GM12864 (cell line): Measurements from ENCODE around the gene HYAL2.

Source experiments
- DNase-seq: peaks from one replicate; pipeline ENCODE4 v3.0.0-alpha.2; 2011; ENCODE audit warnings: low read depth
- H3K4me3 ChIP-seq: 2 replicates; pipeline ENCODE4 v1.5.1; 2011; ENCODE audit warnings: mild to moderate bottlenecking, low read depth, low read length, control low read depth
- TF ChIP-seq, protein P1 (sequence below): IDR thresholded peaks from 2 replicates; pipeline ENCODE4 v1.5.1; 2011; ENCODE audit warnings: low read depth, mild to moderate bottlenecking, moderate library complexity, low read length, control low read depth, inconsistent platforms; ENCODE audit errors: missing control alignments

Gene HYAL2

DNA sequence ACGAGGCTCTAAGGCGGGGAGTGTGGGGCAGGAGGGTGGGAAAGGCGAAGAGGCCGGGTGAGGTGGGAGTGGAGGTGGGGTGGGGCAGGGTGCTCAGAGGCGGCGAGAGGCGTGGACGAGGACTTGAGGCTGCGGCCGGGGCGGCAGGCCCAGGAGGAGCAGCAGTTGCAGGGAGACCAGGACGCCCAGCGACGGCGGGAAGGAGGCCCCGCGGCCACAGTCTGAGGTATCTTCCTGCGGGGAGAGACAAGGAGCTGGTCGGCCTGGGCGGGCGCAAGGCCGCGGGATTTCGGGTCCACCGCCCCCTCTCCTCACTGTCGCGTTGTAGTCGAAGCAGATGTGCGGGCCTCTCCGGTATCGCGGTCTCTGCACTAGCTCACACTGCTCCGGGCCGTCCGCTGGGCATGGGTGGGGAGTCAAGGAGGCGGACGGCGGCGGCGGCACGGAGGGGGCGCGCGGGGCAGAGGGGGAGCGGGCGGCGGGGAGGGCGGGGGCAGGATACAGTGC lies 42.1 kb upstream of the HYAL2 start:
- H3K4me3 ChIP-seq: peak overlapping the region; percentile 49
- TF ChIP-seq, protein P1, sequence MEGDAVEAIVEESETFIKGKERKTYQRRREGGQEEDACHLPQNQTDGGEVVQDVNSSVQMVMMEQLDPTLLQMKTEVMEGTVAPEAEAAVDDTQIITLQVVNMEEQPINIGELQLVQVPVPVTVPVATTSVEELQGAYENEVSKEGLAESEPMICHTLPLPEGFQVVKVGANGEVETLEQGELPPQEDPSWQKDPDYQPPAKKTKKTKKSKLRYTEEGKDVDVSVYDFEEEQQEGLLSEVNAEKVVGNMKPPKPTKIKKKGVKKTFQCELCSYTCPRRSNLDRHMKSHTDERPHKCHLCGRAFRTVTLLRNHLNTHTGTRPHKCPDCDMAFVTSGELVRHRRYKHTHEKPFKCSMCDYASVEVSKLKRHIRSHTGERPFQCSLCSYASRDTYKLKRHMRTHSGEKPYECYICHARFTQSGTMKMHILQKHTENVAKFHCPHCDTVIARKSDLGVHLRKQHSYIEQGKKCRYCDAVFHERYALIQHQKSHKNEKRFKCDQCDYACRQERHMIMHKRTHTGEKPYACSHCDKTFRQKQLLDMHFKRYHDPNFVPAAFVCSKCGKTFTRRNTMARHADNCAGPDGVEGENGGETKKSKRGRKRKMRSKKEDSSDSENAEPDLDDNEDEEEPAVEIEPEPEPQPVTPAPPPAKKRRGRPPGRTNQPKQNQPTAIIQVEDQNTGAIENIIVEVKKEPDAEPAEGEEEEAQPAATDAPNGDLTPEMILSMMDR: no peak
- DNase-seq: no peak

DNA sequence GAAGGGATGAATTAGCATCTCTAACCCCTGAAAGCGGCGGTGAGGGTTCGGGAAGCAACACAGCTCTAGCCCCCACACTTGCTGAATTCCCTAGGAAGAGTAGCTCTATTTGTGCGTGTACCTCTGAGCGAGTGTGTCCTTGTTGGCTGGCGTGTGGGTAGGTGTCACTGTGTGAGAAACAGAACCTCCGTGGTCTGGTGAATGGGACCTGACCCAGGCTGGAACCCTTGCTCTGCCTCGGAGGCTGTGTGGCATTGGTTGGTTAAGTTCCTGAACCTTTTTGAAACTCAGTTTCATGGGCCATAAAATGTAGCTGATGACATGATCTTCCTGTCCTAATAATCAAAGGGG lies 37.2 kb upstream of the HYAL2 start:
- TF ChIP-seq, protein P1: no peak
- DNase-seq: no peak
- peak overlapping the region; percentile 70 for H3K4me3 ChIP-seq

DNA sequence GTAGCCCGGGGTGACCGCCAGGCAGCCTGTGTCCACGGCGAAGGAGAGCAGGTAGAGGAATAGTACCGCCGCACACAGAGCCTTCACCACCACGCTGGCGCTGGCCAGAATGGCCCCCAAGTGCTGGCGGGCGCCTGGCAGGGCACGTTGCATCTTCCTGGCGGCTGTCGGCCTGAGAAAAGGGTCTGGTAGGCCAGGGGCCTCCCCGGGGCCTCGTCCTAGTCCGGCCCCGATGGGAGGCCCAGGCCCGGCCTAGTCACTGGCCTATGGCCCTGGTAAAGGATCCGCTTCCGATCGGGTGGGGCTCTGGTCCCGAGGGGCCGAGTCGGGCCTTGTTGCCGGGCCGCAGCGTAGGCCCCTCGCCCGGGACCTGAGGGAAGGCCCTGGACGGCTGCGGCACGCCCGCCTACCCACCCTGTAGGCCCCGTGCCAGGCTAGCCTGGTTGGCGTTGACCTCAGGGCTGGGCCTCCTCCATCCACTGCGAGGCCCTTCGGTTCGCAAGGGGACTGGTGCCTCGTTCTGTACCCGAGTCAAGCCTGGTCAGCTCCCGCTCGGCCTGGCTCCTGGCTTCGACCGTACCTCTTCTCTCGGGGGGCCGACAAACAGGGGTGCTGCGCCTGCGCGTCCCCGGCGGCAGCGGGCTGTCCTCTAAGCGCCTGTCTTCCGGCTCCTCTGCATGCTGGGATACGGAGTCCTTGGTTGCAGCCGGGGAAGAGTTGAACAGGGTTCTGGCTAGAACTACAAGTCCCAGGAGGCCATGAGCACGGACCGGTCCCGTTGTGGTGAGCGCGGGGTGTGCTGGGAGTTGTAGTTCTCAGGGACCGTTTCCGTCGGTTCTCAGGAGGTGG lies 36.6 kb upstream of the HYAL2 start, which contains the start of gene TMEM115:
Gene TMEM115, minus strand, starts transcription at position 611 of the 849 bp plus-strand sequence. Its CDS starts 458 bp downstream, at position 153.
- DNase-seq: peak; percentile 97
- peak within 1 kb of the TSS; percentile 70 for H3K4me3 ChIP-seq
- TF ChIP-seq, protein P1: no peak

DNA sequence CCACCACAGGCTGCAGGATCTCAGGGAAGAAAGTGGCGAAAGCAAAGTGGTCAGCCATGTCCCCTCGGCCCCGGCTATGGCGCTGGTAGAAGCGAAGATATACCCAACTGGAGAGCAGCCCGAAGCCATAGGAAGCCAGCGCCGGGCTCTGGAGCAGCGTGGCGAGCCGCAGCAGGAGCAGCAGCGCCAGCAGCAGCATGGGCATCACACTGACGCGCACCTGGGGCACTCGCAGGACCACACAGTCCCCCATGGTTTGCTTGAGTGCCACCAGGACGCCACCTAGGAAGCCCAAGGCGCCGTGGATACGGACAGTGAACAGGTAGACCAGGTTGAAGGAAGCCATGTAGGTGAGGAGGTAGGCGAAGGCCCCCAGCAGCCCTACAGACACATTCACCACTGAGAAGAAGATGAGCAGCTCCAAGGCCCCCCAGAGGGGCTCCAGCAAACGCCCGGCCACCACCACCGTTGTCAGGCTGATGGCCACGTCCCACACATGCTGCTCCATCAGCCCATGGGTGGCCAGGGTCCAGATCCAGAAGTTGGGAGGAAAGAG lies 35.9 kb upstream of the HYAL2 start:
- TF ChIP-seq, protein P1: no peak
- no peak for DNase-seq

DNA sequence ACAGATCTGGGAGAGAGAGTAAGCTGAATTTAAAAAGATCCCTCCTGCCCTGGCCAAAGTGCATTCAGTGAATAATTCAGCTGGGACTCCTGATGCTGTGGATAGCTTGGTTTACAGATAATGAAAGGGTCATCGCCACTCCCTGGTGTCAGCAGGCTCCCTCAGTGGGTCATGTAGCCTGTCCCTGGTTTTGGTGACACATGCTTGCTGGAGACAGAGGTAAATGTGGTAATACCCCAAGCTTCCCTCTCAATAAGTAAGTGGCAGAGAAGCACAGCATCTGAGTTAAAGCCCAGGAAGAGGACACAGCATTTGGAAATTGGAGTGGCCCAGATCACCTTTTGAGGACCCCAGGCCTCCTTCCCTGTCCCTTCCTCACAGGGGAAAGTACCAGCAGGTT lies 34.9 kb upstream of the HYAL2 start:
- DNase-seq: no peak
- TF ChIP-seq, protein P1: no peak
- H3K4me3 ChIP-seq: peak overlapping the region; percentile 70

More for the DNA sequence above, 35.9 kb upstream of the HYAL2 start:
- H3K4me3 ChIP-seq: peak overlapping the region; percentile 70

DNA sequence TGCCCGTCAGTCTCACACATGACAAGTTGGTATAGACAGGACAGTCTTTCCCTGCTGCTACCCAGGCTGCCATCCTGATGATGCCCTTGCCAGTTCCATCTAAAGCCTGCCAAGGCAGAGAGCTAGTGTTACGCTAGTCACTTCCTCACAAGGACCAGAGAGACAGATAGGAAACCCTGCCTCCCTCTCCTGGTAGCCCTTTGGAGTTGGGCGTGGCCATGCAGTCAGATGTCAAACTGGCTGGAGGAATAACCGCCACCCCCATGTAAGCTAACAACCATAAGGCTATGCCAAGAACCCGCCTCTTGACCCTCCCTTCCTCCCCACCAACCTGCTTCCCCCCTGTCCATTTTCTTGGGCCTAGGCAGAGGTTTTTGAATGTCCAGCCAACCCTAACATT lies 34.0 kb upstream of the HYAL2 start:
- no peak overlapping the region; the same call in 1 of the 2 replicates for H3K4me3 ChIP-seq

More for the DNA sequence above, 34.0 kb upstream of the HYAL2 start:
- DNase-seq: no peak
- TF ChIP-seq, protein P1: no peak
